Lung (tissue), 12 donors: ENCODE measurements around the gene CCDC136. TPM values are rescaled to one million over a fixed set of nuclear protein-coding genes. Genes with fewer than 3 reads are reported as not detected.

Source experiments
- ATAC-seq: fragments of 200-7000 bp; cut with Tn5 transposase; one replicate; pipeline ENCODE4 v1.9.1; 2020; ENCODE audit warnings: moderate number of reproducible peaks; ENCODE audit not compliant: insufficient read depth, low FRiP score
- DNase-seq, 3 donors: peaks; one replicate each; pipeline ENCODE4 v3.0.0-alpha.2; 2013 to 2017
- H3K27ac ChIP-seq, 2 donors: one replicate each; pipeline ENCODE4 v1.5.1; 2013; ENCODE audit warnings: mild to moderate bottlenecking in 2 of 2, moderate library complexity in 2 of 2, control low read depth in 1 of 2, inconsistent platforms in 1 of 2, low read depth in 1 of 2, low read length in 1 of 2
- H3K27me3 ChIP-seq, 3 donors: one replicate each; pipeline ENCODE4 v1.5.1; 2013; ENCODE audit warnings: low read length in 2 of 3; ENCODE audit not compliant: control insufficient read depth in 3 of 3, insufficient read depth in 3 of 3
- H3K36me3 ChIP-seq, 4 donors: one replicate each; pipeline ENCODE4 v1.5.1; 2013; ENCODE audit warnings: low read length in 4 of 4, mild to moderate bottlenecking in 1 of 4, moderate library complexity in 1 of 4; ENCODE audit not compliant: control insufficient read depth in 4 of 4, insufficient read depth in 4 of 4
- H3K4me1 ChIP-seq, 5 donors: one replicate each; pipeline ENCODE4 v1.5.1; 2013; ENCODE audit warnings: low read length in 5 of 5, mild to moderate bottlenecking in 2 of 5, moderate library complexity in 1 of 5; ENCODE audit not compliant: control insufficient read depth in 5 of 5, insufficient read depth in 5 of 5
- H3K4me3 ChIP-seq: one replicate; pipeline ENCODE4 v1.5.1; 2013; ENCODE audit warnings: mild to moderate bottlenecking, control low read depth, moderate library complexity
- H3K9ac ChIP-seq, 2 donors: one replicate each; pipeline ENCODE4 v1.5.1; 2013; ENCODE audit warnings: low read length in 2 of 2, control low read depth in 1 of 2; ENCODE audit not compliant: insufficient read depth in 1 of 2
- H3K9me3 ChIP-seq, 4 donors: one replicate each; pipeline ENCODE4 v1.5.1; 2013; ENCODE audit warnings: low read length in 3 of 4, mild to moderate bottlenecking in 1 of 4, moderate library complexity in 1 of 4; ENCODE audit not compliant: control insufficient read depth in 4 of 4, insufficient read depth in 3 of 4
- CTCF ChIP-seq: IDR thresholded peaks from 2 replicates; pipeline ENCODE4 v1.5.1; 2012; ENCODE audit warnings: mild to moderate bottlenecking; ENCODE audit errors: control extremely low read depth, extremely low read depth
- WGBS, 2 donors: extraction: QIAGEN DNeasy Blood & Tissue Kit; methylation state at CpG; one replicate each; pipeline ENCODE4 v1.1.7; 2013; 5-methylcytosine and 5-hydroxymethylcytosine counted together
- polyA plus RNA-seq, 2 donors: library from polyadenylated mRNA; stranded (reverse); fragments of 200-250 nt; gene quantifications; one replicate each; pipeline ENCODE4 v1.2.1, GENCODE V29; 2013
- total RNA-seq, 2 donors: library from RNA; depleted of rRNA in 1 of 2; stranded (reverse); fragments of >200 nt in 1 of 2; gene quantifications; one replicate each; pipeline ENCODE4 v1.2.1, GENCODE V29; 2014 to 2021
- donor health status: control.
- donor health status: control.
- donor health status: Bipolar disorder and iron deficiency.
- donor health status: healthy.
- donor health status: DM: yes; HTN: yes; CAD: no.

Gene CCDC136
- total and polyA plus RNA-seq, 4 donors: 0.70 to 6.4 (median 1.7) TPM

GRCh38 chr7:128781851-128782250, 9.9 kb upstream of the CCDC136 start:
- Histone ChIP-seq H3K27me3 (no peaks in the 10 kb centered on the region), H3K9me3 (peaks cover 0 to 2% (median 0%) of the 10 kb centered on the region in 4 donors), H3K4me3 (no peak overlapping the region), H3K36me3 (no peaks in the 10 kb centered on the region), H3K9ac (no peak overlapping the region), H3K4me1 (peaks cover 0 to 8% (median 0%) of the 10 kb centered on the region in 5 donors), H3K27ac (no peak overlapping the region)
- 73 to 85% methylated on average over 3 of the region's 3 CpGs for WGBS, 2 donors
- ATAC-seq: no peak
- no peak for TF ChIP-seq CTCF
- DNase-seq: no peak

DNA sequence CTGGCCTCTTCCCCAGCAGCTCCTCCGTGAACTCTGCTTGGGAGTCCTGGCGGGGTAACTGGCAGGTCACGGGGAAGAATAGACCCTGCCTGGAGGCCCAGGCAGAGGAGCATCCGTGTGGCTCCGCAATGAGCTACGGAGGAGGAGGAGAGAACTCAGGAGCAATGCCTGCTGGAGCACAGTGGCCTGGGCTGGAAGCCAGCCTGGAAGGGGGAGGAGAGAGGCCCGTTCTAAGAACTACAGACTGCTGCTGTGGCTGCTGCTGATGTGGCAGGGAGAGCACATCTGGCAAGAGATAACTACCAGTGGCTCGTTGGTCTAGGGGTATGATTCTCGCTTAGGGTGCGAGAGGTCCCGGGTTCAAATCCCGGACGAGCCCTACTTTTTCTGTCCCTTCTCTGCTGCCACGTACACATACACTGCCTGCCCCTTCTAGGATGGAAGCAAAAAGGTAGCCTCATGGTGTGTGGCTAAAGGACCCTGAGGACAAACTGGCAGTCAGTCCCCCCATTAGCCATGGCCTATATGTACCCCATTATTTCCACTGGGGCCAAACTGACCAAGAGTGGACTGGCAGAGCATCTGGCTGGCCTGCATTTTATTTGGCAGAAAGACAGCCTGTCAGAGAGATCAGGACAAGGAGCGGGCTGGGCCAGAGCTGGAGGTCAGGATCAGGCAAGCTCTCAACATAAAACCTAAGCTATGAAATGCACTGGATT, 8.5 kb upstream of the CCDC136 start:
- no peak for ATAC-seq
- peaks cover 0 to 2% (median 0%) of the 10 kb centered on the region in 4 donors for H3K9me3 ChIP-seq
- no peak overlapping the region for H3K4me3 ChIP-seq
- WGBS, 2 donors: 61 to 69% methylated on average over 15 of the region's 15 CpGs
- no peak for TF ChIP-seq CTCF
- H3K27ac ChIP-seq: no peak overlapping the region
- H3K4me1 ChIP-seq: peaks cover 0 to 8% (median 0%) of the 10 kb centered on the region in 5 donors
- H3K9ac ChIP-seq: no peak overlapping the region
- DNase-seq: peak; percentile 92 to 95 (median 92)
- H3K36me3 ChIP-seq: no peaks in the 10 kb centered on the region
- H3K27me3 ChIP-seq: no peaks in the 10 kb centered on the region

- no peaks in the 10 kb centered on the region for H3K9me3 ChIP-seq
- H3K4me1 ChIP-seq: peaks cover 0 to 13% (median 0%) of the 10 kb centered on the region in 5 donors
- H3K27ac ChIP-seq: no peak overlapping the region
- H3K4me3 ChIP-seq: no peak overlapping the region
- H3K9ac ChIP-seq: no peak overlapping the region
- H3K27me3 ChIP-seq: no peaks in the 10 kb centered on the region
- ATAC-seq (no peak), DNase-seq (no peak)
- TF ChIP-seq CTCF: no peak
- no peaks in the 10 kb centered on the region for H3K36me3 ChIP-seq
- 70 to 76% methylated on average over 3 of the region's 3 CpGs for WGBS, 2 donors
These were observed 6.0 kb upstream of the CCDC136 start for GRCh38 chr7:128785738-128786137.
